Uterus (tissue), 2 donors: Measurements from ENCODE around the gene TRPT1.

ENCODE experiments used
- CTCF ChIP-seq, 4 experiments: fragments of 200-600 bp in 2 of 4; fragments of 450-650 bp in 2 of 4; sonication (generic) in 2 of 4; IDR thresholded peaks; one replicate each; pipeline ENCODE4 v1.5.1; 2016 to 2019; ENCODE audit warnings: antibody characterized with exemption in 4 of 4, mild to moderate bottlenecking in 2 of 4, moderate library complexity in 1 of 4
- POLR2A ChIP-seq, 2 donors: fragments of 450-650 bp; IDR thresholded peaks; one replicate each; pipeline ENCODE4 v1.6.1; 2016; ENCODE audit warnings: antibody characterized with exemption in 2 of 2, mild to moderate bottlenecking in 1 of 2, moderate library complexity in 1 of 2

GRCh38 chr11:64249563-64250414 is 23.8 kb upstream of the TRPT1 start:
- TF ChIP-seq CTCF (IDR thresholded peaks at IDR 0.05): no peak
- TF ChIP-seq POLR2A (IDR thresholded peaks at IDR 0.05): no peak
